Panc1 (cell line): Measurements from ENCODE around the gene FBXO46. TPM values are rescaled to one million over a fixed set of nuclear protein-coding genes. Genes with fewer than 3 reads are reported as not detected.

Experiments
- ATAC-seq: fragments of 200-7000 bp; cut with Tn5 transposase; 2 replicates; pipeline ENCODE4 v1.9.1; 2020; ENCODE audit warnings: mild to moderate bottlenecking, moderate library complexity
- BruUV-seq: library from RNA; stranded (reverse); fragments of 400-500 nt; replicated peaks from 2 replicates; lab custom pipeline; 2021; lab: Mats Ljungman, UMichigan
- CTCF ChIA-PET: fragments of 300-600 bp; sonication (Branson Sonifier 250); formaldehyde crosslinking; loops from one replicate; lab custom pipeline; 2022; ENCODE audit warnings: antibody characterized with exemption; lab: Charles Lee
- POLR2A ChIA-PET: fragments of 300-600 bp; sonication (Branson Sonifier 250); formaldehyde crosslinking; loops from one replicate; lab custom pipeline; 2022; ENCODE audit warnings: antibody characterized with exemption; lab: Charles Lee
- DNase-seq: peaks from one replicate; pipeline ENCODE4 v3.0.0-alpha.2; 2010; ENCODE audit warnings: low read depth, low spot score
- H3K27ac ChIP-seq: 2 replicates; pipeline ENCODE4 v1.5.1; 2011; ENCODE audit warnings: mild to moderate bottlenecking, low read length, inconsistent platforms
- H3K27me3 ChIP-seq: fragments of 200-500 bp; sonication (Bioruptor generic); 2 replicates; pipeline ENCODE4 v1.6.0; 2014; ENCODE audit warnings: low read length, inconsistent platforms; ENCODE audit not compliant: control insufficient read depth, insufficient read depth
- H3K36me3 ChIP-seq: fragments of 200-500 bp; sonication (Bioruptor generic); 2 replicates; pipeline ENCODE4 v1.5.1; 2014; ENCODE audit warnings: inconsistent platforms, mild to moderate bottlenecking, low read length, moderate library complexity; ENCODE audit not compliant: control insufficient read depth, insufficient read depth
- H3K4me1 ChIP-seq: 2 replicates; pipeline ENCODE4 v1.5.1; 2011; ENCODE audit warnings: inconsistent platforms, mild to moderate bottlenecking, low read length, moderate library complexity; ENCODE audit not compliant: control insufficient read depth, insufficient read depth
- H3K4me3 ChIP-seq, 2 experiments: 2 replicates each; pipeline ENCODE4 v1.5.1; 2011 to 2012; ENCODE audit warnings: low read depth in 2 of 2, low read length in 2 of 2, mild to moderate bottlenecking in 2 of 2, inconsistent platforms in 1 of 2, moderate library complexity in 1 of 2
- H3K9me3 ChIP-seq: fragments of 200-500 bp; sonication (Bioruptor generic); 2 replicates; pipeline ENCODE4 v1.5.1; 2014; ENCODE audit warnings: low read depth, mild to moderate bottlenecking, inconsistent platforms, low read length, moderate library complexity; ENCODE audit not compliant: control insufficient read depth, insufficient read depth
- POLR2AphosphoS5 ChIP-seq: IDR thresholded peaks from 2 replicates; pipeline ENCODE4 v1.6.1; 2012; ENCODE audit warnings: mild to moderate bottlenecking, low read depth, low read length, moderate library complexity
- SIN3A ChIP-seq: IDR thresholded peaks from 2 replicates; pipeline ENCODE4 v1.6.1; 2012; ENCODE audit warnings: low read depth, mild to moderate bottlenecking, low read length, moderate library complexity, borderline replicate concordance; ENCODE audit not compliant: insufficient read depth
- TCF7L2 ChIP-seq: IDR thresholded peaks from 2 replicates; pipeline ENCODE4 v1.6.1; 2011; ENCODE audit warnings: mild to moderate bottlenecking, low read depth, low read length, inconsistent platforms
- in situ Hi-C: cut with HindIII; loops from 2 replicates; pipeline ENCODE4 v1.10.0; 2016; ENCODE audit warnings: low sequenced_read_pairs, low pct_unique_long_range_greater_than_20kb
- intact Hi-C: fragments of 100-400 bp; cut with micrococcal nuclease; formaldehyde crosslinking; loops from one replicate; pipeline ENCODE4 v1.10.0; 2022; ENCODE audit not compliant: unreplicated experiment
- total RNA-seq: library from RNA; stranded (reverse); gene quantifications from one replicate; pipeline ENCODE4 v1.2.1, GENCODE V29; 2021; ENCODE audit not compliant: unreplicated experiment
- TF ChIP-seq, protein P1 (sequence below), 2 experiments: IDR thresholded peaks; 2 replicates each; pipeline ENCODE4 v1.6.1; 2011 to 2012; ENCODE audit warnings: low read depth in 2 of 2, control low read depth in 1 of 2, low read length in 1 of 2, mild to moderate bottlenecking in 1 of 2, moderate library complexity in 1 of 2; ENCODE audit not compliant: insufficient read depth in 1 of 2
- TF ChIP-seq, protein P2 (sequence below): fragments of 450-650 bp; IDR thresholded peaks from 2 replicates; pipeline ENCODE4 v1.5.1; 2017; ENCODE audit warnings: mild to moderate bottlenecking

The FBXO46 gene
- total RNA-seq, 1 experiment from 2014 or later, result 25.1 TPM

DNA sequence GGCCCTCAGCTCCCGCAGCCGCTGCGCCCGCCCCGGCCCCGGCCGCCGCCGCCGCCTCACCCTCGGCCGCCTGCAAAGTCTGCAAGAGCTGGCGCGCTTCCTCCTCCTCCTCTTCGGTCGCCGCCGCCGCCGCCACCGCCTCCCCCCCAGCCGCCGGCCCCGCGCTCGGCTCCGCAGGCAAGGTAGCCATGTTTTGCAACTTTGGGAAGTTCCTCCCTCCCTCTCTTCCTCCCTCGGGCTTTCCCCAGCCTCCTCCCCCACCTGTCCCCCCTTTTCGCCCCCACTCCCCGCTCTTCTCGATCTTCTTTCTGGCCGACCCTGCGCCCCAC lies 37.9 kb upstream of the FBXO46 start:
- DNase-seq, result no peak

DNA sequence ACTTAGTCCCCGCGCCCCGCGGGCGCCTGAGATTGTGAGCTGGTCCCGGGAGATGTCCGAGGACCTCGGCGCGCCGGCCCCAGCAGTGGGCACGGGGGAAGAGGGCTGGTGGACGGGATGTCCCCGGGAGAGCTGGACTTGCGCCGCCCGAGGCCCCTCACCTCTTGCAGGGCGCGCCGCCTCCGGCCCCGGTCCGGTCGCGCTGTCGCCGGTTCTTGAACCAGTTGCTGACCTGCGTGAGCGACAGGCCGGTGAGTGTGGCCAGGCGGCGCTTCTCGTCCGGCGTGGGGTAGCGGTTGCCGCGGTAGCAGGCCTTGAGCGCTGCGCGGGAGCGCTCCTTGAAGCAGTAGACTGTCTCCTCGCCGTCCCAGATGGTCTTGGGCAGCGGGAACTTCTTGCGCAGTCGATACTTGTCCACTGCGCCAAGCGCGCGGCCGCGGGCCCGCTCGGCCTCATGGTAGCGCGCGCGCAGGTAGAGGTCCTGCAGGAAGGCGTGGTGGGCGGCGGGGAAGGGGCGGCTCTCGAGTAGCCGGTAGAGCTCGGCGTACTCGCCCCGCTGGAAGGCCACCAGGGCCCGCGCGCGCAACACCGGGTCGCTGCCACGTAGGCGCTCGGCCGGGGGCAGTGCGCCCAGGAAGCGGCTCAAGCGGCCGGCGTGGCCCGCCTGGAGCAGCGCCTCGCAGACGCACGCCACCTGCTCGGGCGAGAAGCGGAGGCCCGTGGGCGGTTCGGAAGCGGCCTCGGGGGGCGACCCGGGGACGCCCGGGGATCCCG lies 37.4 kb upstream of the FBXO46 start:
- TF ChIP-seq, protein P1, sequence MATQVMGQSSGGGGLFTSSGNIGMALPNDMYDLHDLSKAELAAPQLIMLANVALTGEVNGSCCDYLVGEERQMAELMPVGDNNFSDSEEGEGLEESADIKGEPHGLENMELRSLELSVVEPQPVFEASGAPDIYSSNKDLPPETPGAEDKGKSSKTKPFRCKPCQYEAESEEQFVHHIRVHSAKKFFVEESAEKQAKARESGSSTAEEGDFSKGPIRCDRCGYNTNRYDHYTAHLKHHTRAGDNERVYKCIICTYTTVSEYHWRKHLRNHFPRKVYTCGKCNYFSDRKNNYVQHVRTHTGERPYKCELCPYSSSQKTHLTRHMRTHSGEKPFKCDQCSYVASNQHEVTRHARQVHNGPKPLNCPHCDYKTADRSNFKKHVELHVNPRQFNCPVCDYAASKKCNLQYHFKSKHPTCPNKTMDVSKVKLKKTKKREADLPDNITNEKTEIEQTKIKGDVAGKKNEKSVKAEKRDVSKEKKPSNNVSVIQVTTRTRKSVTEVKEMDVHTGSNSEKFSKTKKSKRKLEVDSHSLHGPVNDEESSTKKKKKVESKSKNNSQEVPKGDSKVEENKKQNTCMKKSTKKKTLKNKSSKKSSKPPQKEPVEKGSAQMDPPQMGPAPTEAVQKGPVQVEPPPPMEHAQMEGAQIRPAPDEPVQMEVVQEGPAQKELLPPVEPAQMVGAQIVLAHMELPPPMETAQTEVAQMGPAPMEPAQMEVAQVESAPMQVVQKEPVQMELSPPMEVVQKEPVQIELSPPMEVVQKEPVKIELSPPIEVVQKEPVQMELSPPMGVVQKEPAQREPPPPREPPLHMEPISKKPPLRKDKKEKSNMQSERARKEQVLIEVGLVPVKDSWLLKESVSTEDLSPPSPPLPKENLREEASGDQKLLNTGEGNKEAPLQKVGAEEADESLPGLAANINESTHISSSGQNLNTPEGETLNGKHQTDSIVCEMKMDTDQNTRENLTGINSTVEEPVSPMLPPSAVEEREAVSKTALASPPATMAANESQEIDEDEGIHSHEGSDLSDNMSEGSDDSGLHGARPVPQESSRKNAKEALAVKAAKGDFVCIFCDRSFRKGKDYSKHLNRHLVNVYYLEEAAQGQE (IDR thresholded peaks at IDR 0.05; ENCODE audit: insufficient read depth in 1 of 2, low read depth in 2 of 2, low read length in 1 of 2), result no peak
- TF ChIP-seq SIN3A, result 0 out of 2 replicates have a peak, but pooled peaks have one; percentile 19
- in situ Hi-C loops (no loop called here), intact Hi-C loops (loop anchor here (10.0 kb wide), 1 partner anchor 63 kb away; no protein-coding TSS in a partner anchor)
- CTCF ChIA-PET, result interaction anchor here (0.6 to 2.1 kb wide), 3 partner anchors 33 to 88 kb away, joined by 3 to 13 read pairs (median 5); partner anchors contain the start of gene QPCTL
- POLR2A ChIA-PET, result interaction anchor here (1.6 kb wide), 1 partner anchor 51 kb away, joined by 3 read pairs; no protein-coding TSS in a partner anchor
- Histone ChIP-seq H3K27ac (peak overlapping the region; percentile 86), H3K9me3 (no peaks in the 10 kb centered on the region), H3K27me3 (no peaks in the 10 kb centered on the region), H3K4me1 (peaks cover 38% of the 10 kb centered on the region), H3K36me3 (no peaks in the 10 kb centered on the region; the same call in 1 of the 2 replicates), H3K4me3 (peak overlapping the region; percentile 66 to 77)
- ATAC-seq (peak; percentile 23), DNase-seq (no peak)
- no TSS peak for BruUV-seq

More for the DNA sequence above, 37.9 kb upstream of the FBXO46 start:
- peak overlapping the region; percentile 66 to 77 for H3K4me3 ChIP-seq
- H3K36me3 ChIP-seq, result no peaks in the 10 kb centered on the region; the same call in 1 of the 2 replicates
- no peak for ATAC-seq
- in situ Hi-C loops, result no loop called here
- H3K27ac ChIP-seq, result peak overlapping the region; percentile 89
- intact Hi-C loops, result loop anchor here (10.0 kb wide), 1 partner anchor 64 kb away; no protein-coding TSS in a partner anchor
- H3K9me3 ChIP-seq, result no peaks in the 10 kb centered on the region
- ChIA-PET POLR2A (interaction anchor here (0.6 to 1.6 kb wide), 3 partner anchors 51 to 76 kb away, joined by 3 to 7 read pairs (median 3); partner anchors contain the start of genes QPCTL and SNRPD2), CTCF (interaction anchor here (0.7 to 2.1 kb wide), 2 partner anchors 76 to 89 kb away, joined by 5 to 13 read pairs; partner anchors contain the start of gene QPCTL)
- no TSS peak for BruUV-seq
- H3K4me1 ChIP-seq, result peaks cover 42% of the 10 kb centered on the region
- H3K27me3 ChIP-seq, result no peaks in the 10 kb centered on the region
- TF ChIP-seq TCF7L2, result no peak
- TF ChIP-seq, protein P2, sequence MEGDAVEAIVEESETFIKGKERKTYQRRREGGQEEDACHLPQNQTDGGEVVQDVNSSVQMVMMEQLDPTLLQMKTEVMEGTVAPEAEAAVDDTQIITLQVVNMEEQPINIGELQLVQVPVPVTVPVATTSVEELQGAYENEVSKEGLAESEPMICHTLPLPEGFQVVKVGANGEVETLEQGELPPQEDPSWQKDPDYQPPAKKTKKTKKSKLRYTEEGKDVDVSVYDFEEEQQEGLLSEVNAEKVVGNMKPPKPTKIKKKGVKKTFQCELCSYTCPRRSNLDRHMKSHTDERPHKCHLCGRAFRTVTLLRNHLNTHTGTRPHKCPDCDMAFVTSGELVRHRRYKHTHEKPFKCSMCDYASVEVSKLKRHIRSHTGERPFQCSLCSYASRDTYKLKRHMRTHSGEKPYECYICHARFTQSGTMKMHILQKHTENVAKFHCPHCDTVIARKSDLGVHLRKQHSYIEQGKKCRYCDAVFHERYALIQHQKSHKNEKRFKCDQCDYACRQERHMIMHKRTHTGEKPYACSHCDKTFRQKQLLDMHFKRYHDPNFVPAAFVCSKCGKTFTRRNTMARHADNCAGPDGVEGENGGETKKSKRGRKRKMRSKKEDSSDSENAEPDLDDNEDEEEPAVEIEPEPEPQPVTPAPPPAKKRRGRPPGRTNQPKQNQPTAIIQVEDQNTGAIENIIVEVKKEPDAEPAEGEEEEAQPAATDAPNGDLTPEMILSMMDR, result no peak
- no peak for TF ChIP-seq SIN3A
- TF ChIP-seq, protein P1 (IDR thresholded peaks at IDR 0.05; ENCODE audit: insufficient read depth in 1 of 2, low read depth in 2 of 2, low read length in 1 of 2), result no peak
- no peak for TF ChIP-seq POLR2AphosphoS5
